GM18505 (cell line): ENCODE measurements around the gene ATP8A2.

Experiments
- ATAC-seq: cut with Tn5 transposase; IDR thresholded peaks from one replicate; pipeline ENCODE4 v1.9.1; 2021; ENCODE audit not compliant: unreplicated experiment
- POLR2A ChIP-seq: IDR thresholded peaks from 4 replicates; pipeline ENCODE4 v1.6.1; 2011; ENCODE audit warnings: borderline replicate concordance; ENCODE audit not compliant: insufficient read depth, insufficient read length; ENCODE audit errors: extremely low read depth

ATP8A2 gene

DNA sequence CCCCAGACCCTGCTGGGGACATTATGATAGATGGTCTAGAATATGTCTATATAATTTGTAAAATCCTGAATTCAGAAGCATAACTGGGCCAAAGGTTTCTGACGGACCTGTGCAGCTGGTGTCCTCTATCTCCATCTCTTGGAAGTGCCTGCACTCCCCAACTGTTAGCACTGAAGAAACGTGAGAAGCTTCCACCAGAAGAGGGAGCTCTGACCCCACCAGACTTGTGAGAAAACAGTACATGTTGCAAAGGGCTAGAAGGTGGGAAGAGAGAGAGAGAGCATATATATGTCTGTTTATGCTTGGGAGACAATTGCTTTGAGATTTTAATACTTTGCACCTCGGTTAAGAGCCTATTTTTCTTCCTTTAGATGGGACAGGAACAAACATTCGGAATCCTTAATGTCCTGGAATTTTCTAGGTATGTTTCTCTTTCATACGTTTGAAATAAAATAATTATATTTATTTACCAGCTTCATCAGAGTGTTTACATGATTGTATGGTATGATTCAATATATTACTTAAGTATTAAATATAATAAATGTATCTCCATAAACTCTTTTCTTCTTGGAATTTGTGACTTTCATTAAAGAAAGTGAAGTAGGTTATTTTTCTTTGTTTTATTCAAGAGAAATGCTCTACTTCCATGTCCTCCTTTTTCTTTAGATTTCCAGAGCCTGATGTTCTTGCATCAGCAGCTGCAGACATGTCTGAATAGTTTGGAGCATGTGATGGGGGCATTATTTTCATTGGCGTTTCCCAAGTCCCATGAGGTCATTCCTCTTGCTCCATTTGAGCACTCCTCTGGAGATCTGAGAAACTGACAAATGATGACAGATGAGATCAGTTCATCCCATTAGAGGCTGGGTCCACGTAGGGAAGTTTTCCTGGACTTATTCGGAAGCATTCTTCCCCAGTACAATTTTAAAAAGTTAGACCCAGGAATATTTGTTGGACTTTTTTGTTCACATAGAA lies 202.9 kb downstream of the ATP8A2 start:
- TF ChIP-seq POLR2A: no peak
- no peak for ATAC-seq

DNA sequence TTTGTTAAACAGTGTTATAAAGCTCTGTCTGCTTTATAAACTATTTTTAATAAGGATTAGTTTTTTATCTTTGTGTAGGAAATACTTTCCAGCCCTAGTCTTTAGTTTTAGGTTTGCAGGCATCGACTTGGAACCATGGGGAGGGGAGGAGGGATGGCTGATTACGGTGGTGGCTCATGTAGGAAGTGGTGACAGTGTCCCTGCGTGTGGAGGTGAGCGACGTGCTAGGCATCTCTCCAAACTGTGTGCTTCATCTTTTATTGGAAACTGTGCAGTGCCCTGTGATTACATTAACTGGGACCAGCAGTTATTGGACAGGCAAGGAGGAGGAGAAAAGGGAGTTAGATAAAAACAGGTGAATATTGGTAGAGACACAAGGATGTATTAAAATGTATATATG lies 203.8 kb downstream of the ATP8A2 start:
- no peak for TF ChIP-seq POLR2A
- ATAC-seq: no peak

DNA sequence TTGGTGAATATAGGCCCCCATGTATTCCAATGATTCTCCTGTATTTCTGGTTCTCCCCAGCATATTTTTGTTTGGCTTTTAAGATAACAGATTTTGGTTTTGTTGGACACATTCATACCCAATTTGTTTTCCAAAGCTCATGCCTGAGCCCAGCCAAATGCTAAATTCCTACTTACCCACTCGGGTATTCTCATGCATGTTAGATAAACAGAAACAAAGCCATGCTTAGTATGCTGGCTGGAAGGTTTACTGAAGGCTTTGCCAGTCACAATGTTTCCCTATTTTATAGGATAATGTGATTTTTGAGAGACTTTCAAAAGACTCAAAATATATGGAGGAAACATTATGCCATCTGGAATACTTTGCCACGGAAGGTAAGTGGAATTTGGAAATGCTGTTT lies 206.8 kb downstream of the ATP8A2 start:
- TF ChIP-seq POLR2A: no peak
- ATAC-seq: no peak

DNA sequence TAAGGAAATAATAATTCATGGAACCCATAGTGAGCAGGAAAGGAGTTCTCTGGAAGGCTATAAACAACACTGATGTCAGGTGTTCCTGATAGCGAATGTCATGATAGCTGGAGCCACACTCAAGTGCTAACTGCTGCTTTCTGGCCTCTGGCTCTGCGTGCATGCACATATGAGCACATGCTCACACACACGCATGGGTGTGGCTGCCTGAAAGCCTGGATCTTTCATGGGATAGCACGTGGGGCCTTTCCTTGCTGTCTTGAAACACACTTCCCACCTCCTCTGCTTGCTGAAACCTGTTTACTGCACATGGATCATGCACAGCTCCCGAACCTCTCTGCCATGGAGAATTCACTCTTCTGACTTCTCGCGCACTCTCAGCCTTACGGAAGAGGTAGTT lies 207.4 kb downstream of the ATP8A2 start:
- TF ChIP-seq POLR2A: no peak
- no peak for ATAC-seq

DNA sequence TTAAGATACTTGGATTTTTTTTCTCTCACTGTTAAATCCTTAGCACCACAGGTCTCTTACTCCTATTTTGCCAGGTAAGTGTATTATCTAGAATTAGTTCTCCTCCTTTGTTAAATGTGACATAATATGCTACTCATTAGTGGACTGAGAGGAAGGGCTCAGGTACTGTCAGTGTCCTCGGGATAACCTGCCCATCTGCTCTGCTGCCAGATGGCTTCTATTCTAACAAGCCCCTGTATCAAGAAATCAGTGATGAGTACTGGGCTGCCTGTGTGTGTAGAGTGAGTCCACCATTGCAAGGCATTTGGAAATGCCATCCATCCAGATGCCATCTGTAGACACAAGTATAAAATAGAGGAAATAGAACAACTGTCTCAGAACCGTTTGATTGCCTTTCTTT lies 209.6 kb downstream of the ATP8A2 start:
- TF ChIP-seq POLR2A: no peak
- ATAC-seq: no peak

DNA sequence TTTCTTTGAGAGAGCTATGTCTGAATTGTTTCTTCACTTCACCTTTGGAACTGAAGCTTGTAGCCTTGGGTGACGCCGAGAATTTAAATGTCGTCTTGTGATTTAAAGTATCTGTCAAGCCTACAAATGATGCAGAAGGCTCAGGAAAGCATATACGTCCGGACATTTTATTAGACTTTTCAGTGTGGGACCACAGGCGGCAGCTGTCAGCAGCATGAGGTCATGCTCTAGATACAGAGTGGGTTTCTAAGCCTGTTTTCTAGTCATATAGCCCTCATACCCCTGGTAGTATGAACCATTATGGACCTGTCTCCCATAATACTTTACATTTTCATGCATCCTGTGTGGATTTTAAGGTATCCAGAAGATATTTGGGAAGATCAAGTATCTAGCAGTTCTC lies 212.3 kb downstream of the ATP8A2 start:
- ATAC-seq: no peak
- no peak for TF ChIP-seq POLR2A

DNA sequence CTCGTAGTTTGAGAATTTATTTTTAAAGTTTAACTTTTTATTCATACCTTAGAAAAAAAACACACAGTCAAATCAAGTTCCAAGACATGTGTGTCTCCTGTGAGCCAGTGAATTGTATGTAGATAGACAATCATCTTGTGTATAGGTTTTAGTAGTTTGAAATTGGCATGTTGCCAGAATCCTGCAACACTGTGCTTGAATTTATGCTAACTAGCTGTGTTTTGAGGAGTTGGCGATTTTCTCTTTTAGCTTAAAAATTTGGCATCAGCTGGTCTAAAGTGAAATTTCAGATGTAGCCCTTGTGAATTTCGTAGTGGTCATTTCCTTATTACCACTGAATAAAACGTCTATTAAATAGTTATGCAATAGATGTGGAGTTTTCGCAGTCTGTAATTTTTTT lies 213.2 kb downstream of the ATP8A2 start:
- ATAC-seq: no peak
- no peak for TF ChIP-seq POLR2A

DNA sequence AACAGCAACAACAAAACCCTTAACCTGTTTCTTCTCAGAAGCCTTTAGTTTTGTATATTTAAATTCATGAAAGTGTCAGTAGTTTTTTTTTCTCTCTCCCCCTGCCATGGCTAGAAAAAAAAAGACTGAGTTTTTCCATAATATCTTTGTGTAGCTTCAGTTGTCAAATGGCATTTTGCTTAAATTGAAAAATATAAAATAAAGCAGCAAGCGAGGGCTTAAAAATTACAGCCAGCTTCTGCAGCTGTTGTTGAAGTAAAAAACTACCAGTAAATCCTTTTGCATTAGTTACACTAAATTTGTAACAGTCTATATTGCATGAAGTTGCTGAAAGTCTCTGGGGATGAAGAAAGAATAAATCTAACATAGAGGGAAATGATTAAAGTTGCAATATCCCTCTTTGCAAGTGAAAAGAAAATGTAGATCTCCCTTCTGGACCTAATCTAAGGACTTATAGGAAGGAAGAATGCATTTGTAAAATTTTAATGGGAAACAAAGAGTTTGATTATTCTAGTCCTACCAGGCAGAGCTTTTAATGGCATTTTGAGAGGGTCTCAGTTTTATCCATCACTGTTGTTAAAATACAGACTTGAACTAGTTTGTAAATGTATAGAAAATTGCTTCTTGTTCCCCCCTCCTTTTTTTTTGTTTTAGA lies 215.7 kb downstream of the ATP8A2 start:
- no peak for TF ChIP-seq POLR2A
- no peak for ATAC-seq

DNA sequence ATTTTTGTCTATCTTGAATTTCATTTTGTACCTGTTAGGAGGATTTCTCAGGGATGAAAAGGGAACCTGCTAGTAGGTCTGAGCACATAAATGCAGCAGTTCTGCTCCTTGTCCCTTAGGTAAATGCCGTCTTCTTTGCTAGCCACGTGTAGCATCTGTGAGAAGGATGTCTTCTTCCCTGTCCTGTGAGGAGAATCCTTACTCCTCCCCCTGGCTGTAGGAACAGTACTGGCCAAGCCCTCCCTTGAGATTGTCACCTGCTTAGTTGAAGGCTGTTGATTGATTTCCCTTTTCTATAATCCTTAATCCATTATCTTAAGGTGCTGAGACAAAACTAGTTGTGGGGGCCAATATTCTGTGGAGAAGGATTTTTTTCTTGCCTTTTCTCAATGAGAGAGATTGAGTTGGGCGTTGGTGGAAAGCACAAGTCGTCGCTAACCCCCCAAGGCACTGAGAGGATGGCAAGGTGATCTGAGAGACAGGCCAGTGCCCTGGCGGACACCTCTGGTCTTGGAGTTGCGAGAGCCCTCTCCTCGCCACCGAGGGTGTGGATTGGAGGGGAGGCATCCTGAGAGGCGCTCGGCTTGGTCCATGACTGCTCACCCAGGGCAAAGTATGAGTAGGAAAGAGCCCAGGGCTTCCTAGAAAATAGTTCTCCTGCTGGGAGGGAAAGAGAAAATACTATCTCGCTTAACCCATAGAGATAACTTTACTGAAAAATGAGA lies 216.7 kb downstream of the ATP8A2 start:
- no peak for ATAC-seq
- no peak for TF ChIP-seq POLR2A

DNA sequence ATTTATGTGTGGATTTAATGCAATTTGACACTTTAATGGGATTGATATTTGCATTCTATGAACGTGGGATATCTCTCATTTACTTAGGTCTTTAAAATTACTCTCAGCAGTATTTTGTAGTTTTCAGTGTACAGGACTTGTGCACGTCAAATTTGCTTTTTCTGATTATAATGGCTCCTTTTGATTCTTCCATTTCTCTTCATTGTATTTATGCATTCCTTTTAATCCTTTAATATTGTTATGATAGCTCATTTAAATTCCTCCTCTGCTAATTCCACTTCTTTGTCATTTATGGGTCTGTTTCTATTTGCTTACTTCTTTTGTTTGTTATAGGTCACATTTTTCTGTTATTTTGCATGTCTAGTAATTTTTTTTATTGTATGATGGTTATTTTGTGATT lies 226.6 kb downstream of the ATP8A2 start:
- TF ChIP-seq POLR2A: no peak
- ATAC-seq: no peak

DNA sequence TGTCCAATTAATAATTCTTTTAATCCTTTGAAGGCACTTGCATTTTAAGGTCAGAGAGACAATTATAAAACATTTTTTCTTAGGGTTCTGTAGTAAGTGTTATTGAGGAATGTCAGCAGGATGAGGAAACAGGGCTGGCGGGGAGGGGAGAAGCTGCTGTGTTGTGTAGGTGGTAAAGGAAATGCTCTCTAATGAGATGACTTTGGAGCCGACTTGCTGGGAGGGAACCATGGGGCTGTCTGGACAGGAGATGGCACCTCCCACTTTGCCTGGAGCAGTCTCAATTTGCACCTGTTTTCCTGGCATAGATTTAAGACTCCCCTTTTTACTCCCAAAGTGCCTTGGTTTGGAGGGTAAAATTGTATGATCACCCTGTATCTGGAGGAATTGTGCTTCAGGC lies 230.4 kb downstream of the ATP8A2 start:
- TF ChIP-seq POLR2A: no peak
- ATAC-seq: no peak

DNA sequence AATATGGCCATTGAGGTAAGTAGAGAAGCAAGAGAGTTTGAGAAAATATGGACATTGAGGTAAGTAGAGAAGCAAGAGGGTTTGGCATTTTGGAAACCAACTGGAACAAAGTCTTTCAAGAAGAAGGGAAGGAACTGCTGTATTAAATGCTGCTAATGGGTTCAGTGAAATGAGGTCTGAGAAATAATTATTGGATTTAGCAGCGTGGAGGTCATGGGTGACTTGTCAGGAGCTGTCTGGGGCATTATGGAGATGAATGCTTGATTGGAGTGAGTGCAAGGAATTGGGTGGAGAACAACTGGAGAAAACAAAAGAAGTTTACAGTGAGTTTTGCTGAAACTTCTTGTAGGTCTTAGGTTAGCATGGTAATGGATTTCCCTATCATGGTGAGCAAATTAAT lies 232.3 kb downstream of the ATP8A2 start:
- ATAC-seq: no peak
- TF ChIP-seq POLR2A: no peak

DNA sequence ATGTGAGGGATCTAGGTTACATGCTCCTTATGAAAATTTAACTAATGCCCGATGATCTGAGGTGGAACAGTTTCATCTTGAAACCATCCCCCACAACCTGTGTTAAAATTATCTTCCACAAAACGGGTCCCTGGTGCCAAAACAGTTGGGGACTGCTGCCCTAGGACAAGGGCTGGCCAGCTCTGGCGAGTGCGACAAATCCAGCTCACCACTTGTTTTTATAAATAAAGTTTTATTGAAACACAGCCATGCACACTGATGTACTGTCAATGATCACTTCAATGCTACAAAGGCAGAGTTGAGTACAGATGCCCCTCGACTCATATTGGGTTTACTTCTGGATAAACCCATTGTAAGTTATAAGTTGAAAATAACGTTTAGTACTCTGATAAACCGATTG lies 235.3 kb downstream of the ATP8A2 start:
- no peak for TF ChIP-seq POLR2A
- ATAC-seq: no peak
